GM19438 (cell line): ENCODE data around the gene ANKFN1.

ENCODE experiments used
- ATAC-seq: cut with Tn5 transposase; IDR thresholded peaks from one replicate; pipeline ENCODE4 v1.9.1; 2021; ENCODE audit warnings: low read depth; ENCODE audit not compliant: unreplicated experiment

Gene ANKFN1

GRCh38 chr17:56426901-56427300, 273.6 kb downstream of the ANKFN1 start:
- no peak for ATAC-seq

GRCh38 chr17:56431736-56432135, 278.5 kb downstream of the ANKFN1 start:
- ATAC-seq: no peak

DNA sequence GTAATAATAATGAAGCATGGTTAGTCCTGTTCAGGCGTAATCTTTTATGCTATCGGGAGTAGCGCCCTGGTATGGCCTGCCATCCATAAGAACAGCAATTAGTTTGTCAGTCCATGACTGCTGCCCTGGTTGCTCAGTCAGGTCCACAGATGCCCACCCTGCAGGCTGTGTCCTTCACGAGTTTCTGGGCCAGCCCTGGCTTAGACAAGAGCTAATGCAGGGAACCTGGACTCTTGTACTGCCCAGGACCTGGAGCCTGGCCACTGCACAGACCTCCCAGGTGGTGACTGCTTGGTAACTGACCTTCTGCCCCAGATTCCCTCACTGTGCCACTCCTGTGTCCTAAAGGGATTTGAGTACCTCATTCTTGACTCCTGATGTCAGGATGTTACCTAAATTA, 279.2 kb downstream of the ANKFN1 start:
- no peak for ATAC-seq

GRCh38 chr17:56434610-56435009, 281.3 kb downstream of the ANKFN1 start:
- ATAC-seq: no peak

DNA sequence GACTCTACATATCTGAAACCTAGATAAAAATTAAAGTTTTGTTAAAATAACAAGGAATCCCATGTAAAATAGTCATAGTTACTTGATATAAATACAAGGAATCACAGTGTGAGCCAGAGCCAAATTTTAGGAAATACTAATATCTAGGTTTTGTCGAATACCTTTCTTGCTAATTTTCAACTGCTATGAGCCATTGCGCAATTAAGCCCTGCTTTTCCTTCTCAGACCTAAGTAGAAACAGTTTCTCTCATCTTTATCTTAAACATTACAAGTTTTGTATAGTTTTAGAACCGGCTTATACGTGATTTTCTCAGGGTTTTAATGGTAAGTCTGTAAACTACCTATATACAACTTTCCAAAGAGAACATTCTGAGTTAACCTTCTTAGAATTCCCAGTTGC, 282.9 kb downstream of the ANKFN1 start:
- no peak for ATAC-seq

- no peak for ATAC-seq
These were observed 287.1 kb downstream of the ANKFN1 start for GRCh38 chr17:56440419-56440818.

GRCh38 chr17:56441308-56441707, 288.0 kb downstream of the ANKFN1 start:
- no peak for ATAC-seq

DNA sequence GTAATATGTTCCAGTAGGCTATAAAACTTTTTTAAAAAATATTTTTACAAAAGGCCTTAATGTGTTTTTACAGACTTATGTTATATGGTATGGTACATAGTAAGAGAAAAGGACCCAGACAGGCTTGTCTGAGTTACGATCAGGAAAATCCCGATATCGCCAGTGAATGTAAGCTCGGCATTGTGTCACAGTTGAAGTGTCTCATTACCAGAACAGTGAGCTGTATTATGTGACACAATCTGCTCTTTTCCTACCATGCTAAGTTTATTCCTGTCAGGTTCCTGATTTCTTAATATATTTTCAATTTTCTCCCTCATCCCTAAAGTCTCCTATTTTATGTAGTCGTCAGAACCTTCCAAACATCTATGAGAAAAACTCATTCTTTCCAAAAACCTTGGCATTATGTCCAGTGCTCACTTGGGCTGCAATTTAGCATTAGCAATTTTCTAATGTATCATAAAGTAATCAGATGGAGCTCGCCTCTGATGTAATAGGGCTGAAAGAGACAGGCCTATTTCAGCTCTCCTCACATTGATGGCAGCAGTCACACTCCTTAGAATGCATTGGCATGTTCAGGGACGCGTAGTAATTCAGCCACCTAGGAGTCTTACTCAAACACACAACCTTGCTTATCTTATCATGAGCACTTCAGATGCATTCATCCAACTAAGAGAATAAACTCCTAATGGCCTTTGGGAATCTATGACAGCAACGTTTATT, 292.6 kb downstream of the ANKFN1 start:
- no peak for ATAC-seq

- no peak for ATAC-seq
These were observed 293.9 kb downstream of the ANKFN1 start for GRCh38 chr17:56447171-56447570.

DNA sequence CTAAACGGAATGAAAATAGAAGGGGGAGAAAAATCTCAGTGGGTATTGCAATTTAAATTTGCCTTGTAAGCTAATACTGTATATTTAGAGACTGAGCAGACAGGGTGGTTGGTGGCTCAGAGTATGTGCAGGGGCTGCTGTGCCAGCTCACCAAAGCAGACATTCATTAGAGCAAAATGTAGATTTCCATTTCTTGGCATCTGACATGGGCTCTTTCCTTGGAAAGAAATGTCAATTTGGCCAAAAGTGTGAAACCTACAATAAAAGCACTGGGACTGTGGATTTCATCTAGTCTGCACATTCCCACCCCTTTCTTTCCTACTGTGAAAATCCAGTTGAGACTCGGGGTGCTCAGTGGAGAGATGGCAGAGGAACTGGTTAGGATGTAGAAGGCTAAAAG, 295.1 kb downstream of the ANKFN1 start:
- ATAC-seq: no peak

DNA sequence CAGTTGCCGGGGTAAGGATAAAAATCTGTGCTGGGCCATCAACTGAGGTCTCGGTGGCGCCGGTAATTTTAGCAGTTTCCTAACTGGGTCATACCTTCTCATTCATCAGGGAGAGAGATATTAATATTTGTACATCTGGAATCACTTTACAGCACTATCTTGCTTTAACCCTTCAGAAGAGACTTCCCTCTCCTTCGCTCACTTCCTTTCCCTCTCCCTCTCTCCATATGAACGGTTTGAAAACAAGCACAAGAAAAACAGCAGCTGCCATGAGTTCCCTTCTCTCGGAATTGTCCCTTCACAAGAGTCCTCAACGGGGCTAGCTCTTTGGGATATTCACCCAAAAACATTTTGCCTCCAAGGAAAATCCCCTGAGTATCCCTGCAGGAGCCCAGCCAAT, 295.9 kb downstream of the ANKFN1 start:
- no peak for ATAC-seq

- ATAC-seq: no peak
These were observed 298.4 kb downstream of the ANKFN1 start for GRCh38 chr17:56451629-56452028.

- no peak for ATAC-seq
These were observed 299.2 kb downstream of the ANKFN1 start for GRCh38 chr17:56452461-56452860.

GRCh38 chr17:56457501-56457900, 304.2 kb downstream of the ANKFN1 start:
- no peak for ATAC-seq

GRCh38 chr17:56465886-56466285, 312.6 kb downstream of the ANKFN1 start:
- no peak for ATAC-seq

DNA sequence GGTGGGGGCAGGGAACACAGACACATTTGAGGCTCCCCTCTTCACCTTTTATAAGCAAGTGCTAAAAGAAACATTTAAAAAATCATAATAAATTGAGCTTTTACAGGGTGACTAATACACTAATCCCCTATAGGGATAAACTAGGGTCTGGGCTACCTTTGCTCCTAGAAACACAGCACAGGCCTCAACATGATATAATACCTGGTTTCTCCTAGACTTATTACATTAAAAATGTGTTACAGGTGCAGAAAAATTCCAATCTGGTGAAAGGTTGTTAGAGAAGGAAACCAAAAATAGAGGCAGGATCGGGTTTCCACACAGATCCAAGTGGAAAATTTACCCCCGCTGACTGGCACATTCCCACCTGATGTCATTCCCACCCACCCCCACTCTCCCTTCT, 315.6 kb downstream of the ANKFN1 start:
- ATAC-seq: no peak

DNA sequence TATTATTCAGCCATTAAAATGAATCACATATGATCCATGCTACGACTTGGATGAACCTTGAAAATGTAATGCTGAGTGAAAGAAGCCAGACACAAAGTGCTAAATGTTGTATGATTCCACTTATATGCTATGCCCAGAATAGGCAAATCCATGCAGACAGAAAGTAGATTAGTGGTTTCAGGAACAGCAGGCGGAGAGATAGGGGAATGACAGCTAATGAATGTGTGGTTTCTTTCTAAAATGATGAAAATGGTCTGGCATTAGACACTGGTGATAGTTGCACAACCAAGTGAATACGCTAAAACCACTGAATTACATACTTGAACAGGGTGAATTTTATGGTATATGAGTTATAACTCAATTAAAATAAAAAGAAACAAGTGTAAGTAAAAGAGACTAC, 318.4 kb downstream of the ANKFN1 start:
- no peak for ATAC-seq

- ATAC-seq: no peak
These were observed 321.8 kb downstream of the ANKFN1 start for GRCh38 chr17:56475116-56475515.

GRCh38 chr17:56478836-56479447, 325.7 kb downstream of the ANKFN1 start:
- ATAC-seq: no peak

GRCh38 chr17:56480501-56480900, 327.2 kb downstream of the ANKFN1 start:
- no peak for ATAC-seq

DNA sequence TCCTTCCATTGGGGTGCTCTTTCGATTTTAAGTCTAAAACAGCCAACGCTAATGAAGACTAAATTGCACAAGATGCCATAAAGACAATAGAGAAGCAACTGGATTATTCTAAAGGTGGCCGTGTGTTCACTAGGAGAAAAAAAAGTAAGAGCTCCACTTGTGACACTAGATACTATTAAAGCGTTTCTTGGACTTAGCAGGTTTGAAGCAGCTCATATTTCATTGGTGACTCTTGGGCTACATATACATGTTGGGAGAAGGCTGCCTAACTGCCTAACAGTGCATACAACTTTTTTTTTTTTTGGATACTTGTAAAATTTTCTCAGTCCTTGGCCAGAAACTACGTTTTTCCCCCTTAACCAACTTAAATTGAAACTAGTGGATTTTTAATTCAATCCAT, 328.4 kb downstream of the ANKFN1 start:
- no peak for ATAC-seq

DNA sequence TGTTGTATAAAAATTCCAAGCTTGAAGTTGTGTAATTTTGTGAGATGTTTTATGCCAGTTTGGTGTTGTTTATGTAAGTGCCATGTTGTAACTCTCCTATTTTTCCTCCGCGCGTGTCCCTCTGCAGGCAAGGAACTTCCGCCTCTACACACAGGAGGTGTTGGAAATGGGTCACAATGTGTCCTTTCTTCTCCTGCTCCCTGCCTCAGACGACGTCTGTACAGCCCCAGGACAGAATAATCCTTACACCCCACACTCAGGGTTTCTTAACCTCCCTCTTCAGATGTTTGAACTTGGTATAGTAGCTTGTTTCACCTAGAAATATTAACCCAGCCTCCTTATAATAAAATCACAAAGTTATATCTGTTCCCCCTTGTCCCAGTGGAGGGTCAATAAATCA, 329.0 kb downstream of the ANKFN1 start:
- no peak for ATAC-seq
